ENCODE data around the gene THSD8. TPM values are rescaled to one million over a fixed set of nuclear protein-coding genes. Genes with fewer than 3 reads are reported as not detected.

Gene THSD8
- polyA plus RNA-seq, 1 donor from 2014 or later, result not detected

DNA sequence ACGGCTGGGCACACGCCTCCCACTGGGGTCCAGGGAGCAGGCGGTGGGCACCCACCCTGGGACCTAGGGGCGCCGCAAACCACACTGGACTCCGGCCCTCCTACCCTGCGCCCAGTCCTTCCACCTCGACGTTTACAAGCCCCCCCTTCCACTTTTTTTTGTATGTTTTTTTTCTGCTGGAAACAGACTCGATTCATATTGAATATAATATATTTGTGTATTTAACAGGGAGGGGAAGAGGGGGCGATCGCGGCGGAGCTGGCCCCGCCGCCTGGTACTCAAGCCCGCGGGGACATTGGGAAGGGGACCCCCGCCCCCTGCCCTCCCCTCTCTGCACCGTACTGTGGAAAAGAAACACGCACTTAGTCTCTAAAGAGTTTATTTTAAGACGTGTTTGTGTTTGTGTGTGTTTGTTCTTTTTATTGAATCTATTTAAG lies 9.0 kb upstream of the THSD8 start:
- peaks cover 29% of the 10 kb centered on the region for H3K27me3 ChIP-seq (ENCODE audit: insufficient read depth, low read depth, low read length)
- H4K20me1 ChIP-seq (ENCODE audit: insufficient read depth), result no peaks in the 10 kb centered on the region
- H3K9me3 ChIP-seq (ENCODE audit: low read length), result no peaks in the 10 kb centered on the region
- peak overlapping the region; percentile 80 for H3K4me2 ChIP-seq (ENCODE audit: low read length)
- no peak overlapping the region for H2AFZ ChIP-seq (ENCODE audit: low read depth, low read length)
- no peaks in the 10 kb centered on the region for H3F3A ChIP-seq (ENCODE audit: insufficient read depth, low read length, poor library complexity, severe bottlenecking)
- peak overlapping the region; percentile 52 for H3K27ac ChIP-seq (ENCODE audit: low read length)
- no peaks in the 10 kb centered on the region for H3K9me2 ChIP-seq (ENCODE audit: insufficient read depth, low read length)
- TF ChIP-seq, protein P1, sequence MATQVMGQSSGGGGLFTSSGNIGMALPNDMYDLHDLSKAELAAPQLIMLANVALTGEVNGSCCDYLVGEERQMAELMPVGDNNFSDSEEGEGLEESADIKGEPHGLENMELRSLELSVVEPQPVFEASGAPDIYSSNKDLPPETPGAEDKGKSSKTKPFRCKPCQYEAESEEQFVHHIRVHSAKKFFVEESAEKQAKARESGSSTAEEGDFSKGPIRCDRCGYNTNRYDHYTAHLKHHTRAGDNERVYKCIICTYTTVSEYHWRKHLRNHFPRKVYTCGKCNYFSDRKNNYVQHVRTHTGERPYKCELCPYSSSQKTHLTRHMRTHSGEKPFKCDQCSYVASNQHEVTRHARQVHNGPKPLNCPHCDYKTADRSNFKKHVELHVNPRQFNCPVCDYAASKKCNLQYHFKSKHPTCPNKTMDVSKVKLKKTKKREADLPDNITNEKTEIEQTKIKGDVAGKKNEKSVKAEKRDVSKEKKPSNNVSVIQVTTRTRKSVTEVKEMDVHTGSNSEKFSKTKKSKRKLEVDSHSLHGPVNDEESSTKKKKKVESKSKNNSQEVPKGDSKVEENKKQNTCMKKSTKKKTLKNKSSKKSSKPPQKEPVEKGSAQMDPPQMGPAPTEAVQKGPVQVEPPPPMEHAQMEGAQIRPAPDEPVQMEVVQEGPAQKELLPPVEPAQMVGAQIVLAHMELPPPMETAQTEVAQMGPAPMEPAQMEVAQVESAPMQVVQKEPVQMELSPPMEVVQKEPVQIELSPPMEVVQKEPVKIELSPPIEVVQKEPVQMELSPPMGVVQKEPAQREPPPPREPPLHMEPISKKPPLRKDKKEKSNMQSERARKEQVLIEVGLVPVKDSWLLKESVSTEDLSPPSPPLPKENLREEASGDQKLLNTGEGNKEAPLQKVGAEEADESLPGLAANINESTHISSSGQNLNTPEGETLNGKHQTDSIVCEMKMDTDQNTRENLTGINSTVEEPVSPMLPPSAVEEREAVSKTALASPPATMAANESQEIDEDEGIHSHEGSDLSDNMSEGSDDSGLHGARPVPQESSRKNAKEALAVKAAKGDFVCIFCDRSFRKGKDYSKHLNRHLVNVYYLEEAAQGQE (IDR thresholded peaks at IDR 0.05; ENCODE audit: borderline replicate concordance), result no peak
- no peak for TF ChIP-seq POLR2AphosphoS5 (IDR thresholded peaks at IDR 0.05)
- TF ChIP-seq EZH2 (IDR thresholded peaks at IDR 0.05; ENCODE audit: borderline replicate concordance, insufficient read depth, low read length, poor library complexity, severe bottlenecking), result no peak
- TF ChIP-seq EP300 (conservative IDR thresholded peaks at IDR 0.05; ENCODE audit: poor library complexity, severe bottlenecking), result no peak
- TF ChIP-seq, protein P2, sequence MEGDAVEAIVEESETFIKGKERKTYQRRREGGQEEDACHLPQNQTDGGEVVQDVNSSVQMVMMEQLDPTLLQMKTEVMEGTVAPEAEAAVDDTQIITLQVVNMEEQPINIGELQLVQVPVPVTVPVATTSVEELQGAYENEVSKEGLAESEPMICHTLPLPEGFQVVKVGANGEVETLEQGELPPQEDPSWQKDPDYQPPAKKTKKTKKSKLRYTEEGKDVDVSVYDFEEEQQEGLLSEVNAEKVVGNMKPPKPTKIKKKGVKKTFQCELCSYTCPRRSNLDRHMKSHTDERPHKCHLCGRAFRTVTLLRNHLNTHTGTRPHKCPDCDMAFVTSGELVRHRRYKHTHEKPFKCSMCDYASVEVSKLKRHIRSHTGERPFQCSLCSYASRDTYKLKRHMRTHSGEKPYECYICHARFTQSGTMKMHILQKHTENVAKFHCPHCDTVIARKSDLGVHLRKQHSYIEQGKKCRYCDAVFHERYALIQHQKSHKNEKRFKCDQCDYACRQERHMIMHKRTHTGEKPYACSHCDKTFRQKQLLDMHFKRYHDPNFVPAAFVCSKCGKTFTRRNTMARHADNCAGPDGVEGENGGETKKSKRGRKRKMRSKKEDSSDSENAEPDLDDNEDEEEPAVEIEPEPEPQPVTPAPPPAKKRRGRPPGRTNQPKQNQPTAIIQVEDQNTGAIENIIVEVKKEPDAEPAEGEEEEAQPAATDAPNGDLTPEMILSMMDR (IDR thresholded peaks at IDR 0.05; ENCODE audit: poor library complexity, severe bottlenecking), result no peak
- TF ChIP-seq SMC3 (conservative IDR thresholded peaks at IDR 0.05; ENCODE audit: poor library complexity), result no peak
- TF ChIP-seq TAF1 (IDR thresholded peaks at IDR 0.05; ENCODE audit: low read depth), result no peak
- TF ChIP-seq MXI1 (conservative IDR thresholded peaks at IDR 0.05; ENCODE audit: poor library complexity, severe bottlenecking), result no peak
- no peak for TF ChIP-seq RAD21 (conservative IDR thresholded peaks at IDR 0.05)
- peak overlapping the region; percentile 82 for H3K9ac ChIP-seq (ENCODE audit: low read length)
- H3K79me2 ChIP-seq (replicated peaks; ENCODE audit: insufficient read depth, low read length), result no peaks in the 10 kb centered on the region
- H3K4me3 ChIP-seq (ENCODE audit: low read length), result peak overlapping the region; percentile 87
- H3K36me3 ChIP-seq (ENCODE audit: insufficient read depth, low read length), result no peaks in the 10 kb centered on the region

DNA sequence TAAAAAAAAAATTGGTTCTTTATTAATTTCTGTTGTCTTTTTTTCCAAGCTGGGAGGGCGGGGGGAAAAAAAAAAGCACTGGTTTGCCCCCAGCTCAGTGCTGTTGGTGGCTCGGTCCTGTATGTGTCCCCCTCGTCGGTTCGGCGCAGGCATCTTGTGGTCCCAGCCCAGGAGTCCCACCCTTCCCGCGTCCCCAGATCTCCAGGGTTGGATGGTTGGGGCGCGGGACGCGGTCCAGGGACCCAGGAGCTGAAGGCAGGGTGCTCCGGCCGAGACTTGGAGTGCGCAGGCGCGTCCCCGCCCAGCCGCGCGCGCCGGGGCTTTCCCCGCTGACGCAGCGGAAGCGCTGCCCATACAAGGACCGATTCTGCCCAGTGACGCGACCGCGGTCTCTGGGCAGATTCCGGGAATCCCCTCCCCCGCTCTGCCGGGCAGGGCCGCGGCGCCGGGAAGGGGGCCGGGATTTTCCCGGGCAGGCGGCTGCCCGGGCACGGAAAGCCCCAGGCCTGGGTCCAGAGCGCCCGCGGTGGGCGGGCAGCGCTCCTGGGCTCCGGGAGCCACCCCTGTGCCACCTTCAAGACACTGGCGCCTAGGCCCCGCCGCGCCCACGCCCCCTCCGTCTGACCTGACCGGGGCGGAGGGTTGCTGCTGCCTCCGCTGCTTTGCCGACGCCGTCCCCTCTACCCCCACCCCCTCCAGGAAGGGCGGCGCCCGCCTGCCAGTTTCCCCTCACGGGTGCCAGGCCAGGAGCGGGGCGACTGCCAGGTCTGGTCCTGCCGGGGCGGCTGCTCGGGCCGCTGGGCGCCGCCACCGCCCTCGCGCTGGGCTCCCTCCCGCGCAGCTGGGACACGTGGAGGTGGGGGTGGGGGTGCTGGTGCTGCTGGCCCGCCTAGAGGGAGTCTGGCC lies 8.3 kb upstream of the THSD8 start:
- TF ChIP-seq, protein P1 (IDR thresholded peaks at IDR 0.05; ENCODE audit: borderline replicate concordance), result peak; percentile 22
- TF ChIP-seq MXI1 (conservative IDR thresholded peaks at IDR 0.05; ENCODE audit: poor library complexity, severe bottlenecking) (peak; percentile 27), RAD21 (conservative IDR thresholded peaks at IDR 0.05) (no peak), POLR2AphosphoS5 (IDR thresholded peaks at IDR 0.05) (peak; percentile 82), SMC3 (conservative IDR thresholded peaks at IDR 0.05; ENCODE audit: poor library complexity) (no peak), EP300 (conservative IDR thresholded peaks at IDR 0.05; ENCODE audit: poor library complexity, severe bottlenecking) (peak; percentile 86), TAF1 (IDR thresholded peaks at IDR 0.05; ENCODE audit: low read depth) (peak; percentile 54), EZH2 (IDR thresholded peaks at IDR 0.05; ENCODE audit: borderline replicate concordance, insufficient read depth, low read length, poor library complexity, severe bottlenecking) (no peak)
- TF ChIP-seq, protein P2 (IDR thresholded peaks at IDR 0.05; ENCODE audit: poor library complexity, severe bottlenecking), result no peak
- H3K27ac ChIP-seq (ENCODE audit: low read length), result peak overlapping the region; percentile 52
- no peaks in the 10 kb centered on the region for H3K79me2 ChIP-seq (replicated peaks; ENCODE audit: insufficient read depth, low read length)
- H3K9me3 ChIP-seq (ENCODE audit: low read length), result no peaks in the 10 kb centered on the region
- no peak overlapping the region for H2AFZ ChIP-seq (ENCODE audit: low read depth, low read length)
- H3K27me3 ChIP-seq (ENCODE audit: insufficient read depth, low read depth, low read length), result peaks cover 29% of the 10 kb centered on the region
- peak overlapping the region; percentile 82 for H3K9ac ChIP-seq (ENCODE audit: low read length)
- H3K4me3 ChIP-seq (ENCODE audit: low read length), result peak overlapping the region; percentile 87
- H3F3A ChIP-seq (ENCODE audit: insufficient read depth, low read length, poor library complexity, severe bottlenecking), result no peaks in the 10 kb centered on the region
- no peaks in the 10 kb centered on the region for H3K36me3 ChIP-seq (ENCODE audit: insufficient read depth, low read length)
- H3K4me2 ChIP-seq (ENCODE audit: low read length), result peak overlapping the region; percentile 80
- no peaks in the 10 kb centered on the region for H3K9me2 ChIP-seq (ENCODE audit: insufficient read depth, low read length)
- no peaks in the 10 kb centered on the region for H4K20me1 ChIP-seq (ENCODE audit: insufficient read depth)
